ENCODE measurements around the gene TMEM168.
"Not testable (repeated sequence)": the region's sequence is repeated elsewhere in the genome, so short reads cannot be mapped to it uniquely, and the experiment has no call there.

Gene TMEM168, protein sequence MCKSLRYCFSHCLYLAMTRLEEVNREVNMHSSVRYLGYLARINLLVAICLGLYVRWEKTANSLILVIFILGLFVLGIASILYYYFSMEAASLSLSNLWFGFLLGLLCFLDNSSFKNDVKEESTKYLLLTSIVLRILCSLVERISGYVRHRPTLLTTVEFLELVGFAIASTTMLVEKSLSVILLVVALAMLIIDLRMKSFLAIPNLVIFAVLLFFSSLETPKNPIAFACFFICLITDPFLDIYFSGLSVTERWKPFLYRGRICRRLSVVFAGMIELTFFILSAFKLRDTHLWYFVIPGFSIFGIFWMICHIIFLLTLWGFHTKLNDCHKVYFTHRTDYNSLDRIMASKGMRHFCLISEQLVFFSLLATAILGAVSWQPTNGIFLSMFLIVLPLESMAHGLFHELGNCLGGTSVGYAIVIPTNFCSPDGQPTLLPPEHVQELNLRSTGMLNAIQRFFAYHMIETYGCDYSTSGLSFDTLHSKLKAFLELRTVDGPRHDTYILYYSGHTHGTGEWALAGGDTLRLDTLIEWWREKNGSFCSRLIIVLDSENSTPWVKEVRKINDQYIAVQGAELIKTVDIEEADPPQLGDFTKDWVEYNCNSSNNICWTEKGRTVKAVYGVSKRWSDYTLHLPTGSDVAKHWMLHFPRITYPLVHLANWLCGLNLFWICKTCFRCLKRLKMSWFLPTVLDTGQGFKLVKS

DNA sequence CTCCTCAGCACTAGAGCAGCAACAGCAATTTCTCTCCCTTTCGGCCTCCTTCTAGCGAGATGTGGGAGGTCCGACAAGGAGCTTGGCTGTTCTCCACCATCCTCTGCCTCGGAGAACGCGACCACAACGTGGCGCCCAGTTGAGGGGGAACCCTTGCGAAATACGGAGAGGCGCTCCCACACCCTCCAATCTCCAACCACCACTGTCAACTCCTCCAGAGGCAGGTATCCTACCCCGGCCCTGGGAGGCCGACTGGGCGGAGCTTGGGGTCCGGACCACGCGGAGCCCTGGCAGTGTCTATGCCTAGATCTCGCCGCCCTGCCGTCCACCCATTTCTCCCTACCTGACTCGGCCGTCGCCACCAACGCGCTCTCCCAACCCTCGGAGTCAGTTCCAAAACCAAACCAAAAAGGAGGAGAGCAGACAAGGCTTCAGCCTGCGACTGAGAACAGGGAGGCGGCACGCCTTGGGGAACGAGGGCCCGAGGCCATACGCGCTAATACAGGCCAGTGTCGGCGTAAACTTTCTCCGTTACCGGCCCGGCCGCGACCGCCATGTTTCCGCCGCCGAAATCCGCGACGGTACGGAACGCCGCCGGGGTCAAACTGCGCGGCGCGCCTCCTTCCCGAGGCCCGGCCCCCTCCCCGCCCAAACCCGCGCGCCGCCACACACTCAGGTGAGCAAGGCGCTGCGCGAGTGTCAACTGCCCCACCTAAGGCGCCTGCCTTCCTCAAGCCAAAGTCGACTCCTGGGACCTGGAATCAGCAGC lies at the start of gene TMEM168:
Gene TMEM168, minus strand, starts transcription at position 577 of the 769 bp plus-strand sequence. CDS start 5,568 bp downstream, outside the sequence.
- peak; percentile 83 for DNase-seq (ENCODE audit: low read depth)

DNA sequence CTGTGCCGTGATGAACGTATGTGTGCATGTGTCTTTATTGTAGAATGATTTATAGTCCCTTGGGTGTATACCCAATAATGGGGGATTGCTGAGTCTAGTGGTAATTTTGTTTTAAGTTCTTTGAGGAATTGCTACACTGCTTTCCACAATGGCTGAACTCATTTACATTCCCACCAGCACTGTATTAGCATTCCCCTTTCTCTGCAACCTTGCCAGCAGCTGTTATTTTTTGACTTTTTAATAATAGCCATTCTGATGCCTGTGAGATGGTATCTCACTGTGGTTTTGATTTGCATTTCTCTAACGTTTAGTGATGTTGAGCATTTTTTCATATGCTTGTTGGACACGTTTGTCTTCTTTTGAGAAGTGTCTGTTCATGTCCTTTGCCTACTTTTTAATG lies 45.7 kb upstream of the TMEM168 start:
- not testable (repeated sequence) for DNase-seq (ENCODE audit: low read depth)

DNA sequence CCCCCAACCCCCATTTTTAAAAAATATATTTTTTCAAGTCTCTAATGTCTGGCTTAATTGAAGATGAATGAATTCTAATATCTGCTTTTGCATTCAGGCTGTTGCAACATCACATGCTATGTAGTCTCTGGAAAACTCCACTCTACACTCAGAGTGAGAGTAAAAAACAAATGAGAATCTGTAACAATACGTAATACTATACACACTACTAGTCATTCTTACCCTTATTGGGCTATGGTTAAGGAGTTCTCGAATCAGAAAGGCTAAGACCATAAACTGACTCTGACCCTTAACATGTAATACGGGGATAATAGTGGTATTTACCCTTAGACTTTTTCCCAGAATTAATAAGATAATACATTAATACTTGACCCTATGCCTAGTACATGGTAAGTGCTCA lies 42.9 kb upstream of the TMEM168 start:
- DNase-seq (ENCODE audit: low read depth), result no peak

DNA sequence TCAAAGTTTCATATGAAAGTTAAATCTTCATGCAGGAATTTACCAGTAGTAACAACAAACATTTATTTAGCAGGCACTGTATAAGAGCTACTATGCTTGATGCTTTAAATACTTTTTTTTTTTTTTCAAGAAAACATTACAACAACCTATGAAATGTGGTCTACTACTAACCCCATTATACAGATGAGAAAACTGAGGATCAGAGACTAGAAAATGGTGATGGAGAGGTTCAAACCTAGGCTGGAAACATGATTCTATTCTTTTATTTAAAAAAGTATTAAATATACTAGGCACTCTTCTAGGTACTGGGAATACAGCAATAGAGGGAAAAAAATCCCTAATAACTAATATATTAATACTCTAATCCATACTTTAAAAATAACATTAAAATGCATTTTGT lies 40.6 kb upstream of the TMEM168 start:
- DNase-seq (ENCODE audit: low read depth), result no peak

DNA sequence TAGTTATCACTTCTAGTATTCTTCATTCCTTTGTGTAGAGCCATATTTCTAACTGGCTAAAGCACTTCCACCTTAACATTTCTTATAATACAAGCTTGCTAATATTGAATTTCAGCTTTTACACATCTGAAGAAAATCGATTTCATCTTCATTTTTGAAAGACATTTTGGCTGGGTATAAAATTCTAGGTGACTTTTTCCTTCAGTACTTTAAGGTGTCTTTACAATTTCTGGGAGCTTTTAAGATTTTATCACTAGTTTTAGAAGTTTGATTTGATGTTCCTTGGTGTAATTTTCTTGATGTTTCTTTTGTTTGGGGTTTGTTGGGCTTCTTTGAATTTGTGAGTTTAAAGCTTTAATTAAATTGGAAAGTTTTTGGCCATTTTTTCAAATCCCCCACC lies 38.5 kb upstream of the TMEM168 start:
- DNase-seq (ENCODE audit: low read depth), result no peak

DNA sequence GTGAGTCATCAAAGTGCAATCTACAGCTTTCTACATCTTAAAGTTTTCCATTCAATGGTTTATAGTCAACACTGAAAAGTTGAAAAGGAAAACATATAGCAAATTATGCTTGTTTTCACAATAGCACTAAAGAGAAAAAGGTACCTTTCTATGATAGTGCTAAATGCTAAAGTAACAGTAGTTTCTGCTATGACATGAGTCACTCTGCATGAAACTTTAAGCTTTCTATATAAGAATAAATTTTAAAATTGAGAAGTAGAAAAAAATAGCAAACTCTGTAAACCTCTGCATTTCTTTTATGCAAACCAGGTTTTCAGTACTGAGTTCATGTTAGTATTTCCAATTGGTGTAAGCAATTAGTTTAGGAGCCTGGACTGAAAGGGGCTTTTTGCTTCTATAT lies 31.2 kb upstream of the TMEM168 start:
- DNase-seq (ENCODE audit: low read depth), result no peak

DNA sequence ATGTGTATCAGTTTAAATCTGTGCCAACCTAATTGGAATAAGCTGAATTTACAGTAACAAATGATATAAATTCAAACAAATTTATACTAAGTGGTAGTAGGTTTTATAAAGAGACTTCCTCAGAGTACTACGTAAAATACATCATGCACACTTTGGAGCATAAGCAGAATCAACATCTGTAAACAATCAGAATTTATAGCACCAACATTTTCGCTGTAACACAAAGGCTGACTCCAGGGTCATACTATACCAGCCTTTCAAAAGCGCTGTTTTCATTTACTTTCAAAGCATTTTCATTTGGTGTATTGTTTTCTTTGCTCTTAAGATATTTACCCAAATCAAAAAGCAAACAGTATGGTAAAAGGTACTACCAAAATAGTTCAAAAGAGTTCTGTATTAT lies 29.3 kb upstream of the TMEM168 start:
- no peak for DNase-seq (ENCODE audit: low read depth)

DNA sequence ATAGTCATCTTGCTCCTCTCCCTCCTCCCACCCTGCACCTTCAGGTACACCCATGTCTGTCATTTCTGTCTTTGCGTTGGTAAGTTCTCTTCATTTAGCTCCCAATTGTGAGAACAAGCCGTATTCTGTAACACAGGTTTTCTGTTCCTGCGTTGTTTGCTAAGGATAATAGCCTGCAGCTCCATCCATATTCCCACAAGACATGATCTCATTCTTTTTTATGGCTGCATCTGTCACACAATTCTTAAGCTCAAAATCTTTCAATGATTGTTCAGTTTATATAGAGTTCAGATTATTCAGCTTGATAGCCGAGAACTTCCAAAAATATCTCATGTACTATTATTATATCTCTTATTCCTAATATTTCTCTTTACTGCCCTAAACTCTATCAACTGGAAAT lies 16.0 kb upstream of the TMEM168 start:
- no peak for DNase-seq (ENCODE audit: low read depth)

DNA sequence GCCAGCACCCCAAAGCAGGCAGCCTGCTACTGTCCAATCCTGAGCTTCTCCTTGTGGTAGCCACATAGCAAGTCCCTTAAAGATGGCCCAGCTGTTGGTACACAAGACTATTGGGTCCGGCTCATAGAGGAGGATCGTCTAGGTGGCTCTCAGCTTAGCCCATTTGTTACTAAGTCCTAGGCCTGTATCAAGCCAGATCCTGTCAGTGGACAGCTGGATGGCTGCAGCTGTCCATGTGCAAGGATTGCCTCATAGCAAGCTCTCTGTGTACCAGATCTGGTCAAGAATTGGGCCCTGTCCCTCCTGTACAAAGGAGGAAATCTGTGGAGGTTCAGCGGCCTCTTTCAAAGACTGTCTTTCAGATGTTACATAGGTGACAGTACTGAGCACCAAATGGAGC lies 12.2 kb upstream of the TMEM168 start:
- no peak for DNase-seq (ENCODE audit: low read depth)

DNA sequence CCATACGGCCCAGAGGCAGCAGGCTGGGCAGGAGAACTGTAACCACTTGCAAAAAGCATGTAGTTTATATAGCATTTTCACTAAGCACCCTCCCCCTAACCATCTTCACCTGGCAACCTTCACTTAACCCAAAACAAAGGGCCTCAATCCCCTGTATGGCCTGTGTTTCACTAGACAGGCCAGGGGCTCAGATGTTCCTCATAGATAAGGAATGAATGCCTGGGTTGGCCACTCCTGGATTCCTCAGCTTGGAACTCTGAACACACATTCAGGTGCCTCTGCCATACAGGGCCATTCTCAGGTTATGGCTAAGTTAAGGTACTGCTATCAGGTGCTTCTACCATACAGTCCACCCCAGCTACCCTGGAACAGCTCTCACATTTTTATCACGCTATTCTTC lies 10.3 kb upstream of the TMEM168 start:
- DNase-seq (ENCODE audit: low read depth), result no peak

DNA sequence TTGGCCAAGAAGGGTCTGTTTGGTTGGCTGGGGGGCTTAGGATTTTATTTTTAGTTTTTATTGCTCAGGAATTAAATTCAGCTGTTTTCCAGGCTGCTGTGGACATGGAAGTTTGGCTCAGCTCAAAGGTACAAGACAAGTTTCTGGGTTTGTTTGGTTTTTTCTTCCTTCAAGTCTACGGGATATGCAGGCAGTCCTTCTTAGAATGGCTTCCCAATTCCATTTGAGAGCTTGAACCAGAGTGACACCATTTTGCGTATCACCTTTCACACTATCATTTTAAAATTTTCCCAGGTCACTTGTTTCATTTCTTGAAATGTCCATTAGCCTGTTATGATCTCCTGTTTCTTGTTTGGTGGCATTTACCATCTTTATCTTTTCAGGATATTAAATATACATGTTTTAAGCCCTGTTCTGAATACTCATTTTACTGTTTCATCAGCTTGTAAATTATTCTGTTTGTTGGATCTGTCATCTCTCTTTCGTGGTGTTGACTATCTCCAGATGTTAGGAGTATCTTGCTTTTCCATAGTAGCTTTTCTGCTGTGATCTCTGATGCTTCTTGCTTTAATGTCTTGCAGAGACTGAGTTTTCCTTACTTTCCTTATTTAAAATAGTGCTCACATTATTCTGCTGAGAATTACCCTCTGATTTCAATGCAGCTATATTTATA lies 9.4 kb upstream of the TMEM168 start:
- no peak for DNase-seq (ENCODE audit: low read depth)

DNA sequence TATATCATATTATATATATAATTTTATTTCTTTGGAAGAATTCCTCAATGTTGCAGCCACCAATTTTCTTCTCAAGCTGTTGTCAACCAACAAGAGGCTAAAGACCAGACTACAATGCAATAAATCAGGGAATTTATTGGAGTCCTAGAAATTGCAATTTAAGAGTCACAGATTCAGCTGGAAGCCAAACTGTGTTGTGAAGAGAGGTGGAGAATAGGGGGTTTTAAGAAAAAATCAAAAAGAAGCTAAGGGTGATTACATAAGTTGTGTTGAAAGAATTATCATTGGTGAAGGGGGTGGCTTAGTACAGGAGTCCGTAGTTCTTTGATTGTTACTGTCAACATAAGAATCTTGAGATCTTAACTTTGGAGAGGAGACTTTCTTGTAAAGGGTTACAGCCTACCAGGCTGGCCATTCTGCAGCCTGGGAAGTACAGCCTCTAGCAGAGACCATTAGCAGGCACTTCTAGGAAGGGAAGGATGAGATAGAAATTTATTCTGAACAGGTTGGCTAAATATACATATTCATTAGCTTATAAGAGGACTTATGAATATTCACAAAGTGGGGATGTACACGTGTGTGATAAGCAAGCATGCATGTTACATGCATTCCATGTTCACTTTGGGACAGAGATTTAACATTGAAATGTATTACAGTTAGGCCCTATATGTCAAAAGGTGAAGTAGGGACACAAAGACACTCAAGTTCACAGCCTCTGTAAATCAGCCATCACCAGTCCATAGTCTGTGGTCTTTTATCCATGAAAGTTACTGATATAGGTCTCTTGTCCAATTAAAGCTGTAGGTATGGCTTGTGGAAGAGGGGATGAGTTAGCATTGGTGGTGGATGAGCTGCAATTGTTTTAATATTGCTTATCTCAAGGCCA lies 8.3 kb upstream of the TMEM168 start:
- no peak for DNase-seq (ENCODE audit: low read depth)

DNA sequence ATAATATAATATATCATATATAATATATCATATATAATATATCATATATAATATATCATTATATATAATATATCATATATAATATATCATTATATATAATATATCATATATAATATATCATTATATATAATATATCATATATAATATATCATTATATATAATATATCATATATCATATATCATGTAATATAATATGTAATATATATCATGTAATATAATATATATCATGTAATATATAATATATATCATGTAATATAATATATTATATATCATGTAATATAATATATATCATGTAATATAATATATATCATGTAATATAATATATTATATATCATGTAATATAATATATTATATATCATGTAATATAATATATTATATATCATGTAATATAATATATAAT lies 6.4 kb upstream of the TMEM168 start:
- DNase-seq (ENCODE audit: low read depth), result not testable (repeated sequence)

DNA sequence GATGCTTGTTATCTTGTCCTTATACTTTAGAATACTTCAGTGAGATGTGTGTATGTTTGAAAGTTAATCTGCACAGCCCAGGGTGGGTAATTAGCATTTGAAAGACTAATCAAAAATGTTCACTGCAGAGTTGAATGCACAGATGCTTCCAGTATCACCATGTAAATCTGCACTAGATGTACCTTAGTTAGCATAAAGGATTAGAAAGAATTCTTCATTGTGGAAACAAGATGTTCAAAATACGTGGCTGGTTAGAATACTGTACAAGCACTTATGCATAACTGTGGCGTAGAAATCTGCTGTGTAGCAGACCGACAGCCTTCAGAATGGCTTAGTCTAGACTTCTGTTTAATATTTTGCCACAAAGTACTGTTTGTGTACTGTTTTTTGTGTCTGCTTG lies 2.2 kb upstream of the TMEM168 start:
- DNase-seq (ENCODE audit: low read depth), result no peak

DNA sequence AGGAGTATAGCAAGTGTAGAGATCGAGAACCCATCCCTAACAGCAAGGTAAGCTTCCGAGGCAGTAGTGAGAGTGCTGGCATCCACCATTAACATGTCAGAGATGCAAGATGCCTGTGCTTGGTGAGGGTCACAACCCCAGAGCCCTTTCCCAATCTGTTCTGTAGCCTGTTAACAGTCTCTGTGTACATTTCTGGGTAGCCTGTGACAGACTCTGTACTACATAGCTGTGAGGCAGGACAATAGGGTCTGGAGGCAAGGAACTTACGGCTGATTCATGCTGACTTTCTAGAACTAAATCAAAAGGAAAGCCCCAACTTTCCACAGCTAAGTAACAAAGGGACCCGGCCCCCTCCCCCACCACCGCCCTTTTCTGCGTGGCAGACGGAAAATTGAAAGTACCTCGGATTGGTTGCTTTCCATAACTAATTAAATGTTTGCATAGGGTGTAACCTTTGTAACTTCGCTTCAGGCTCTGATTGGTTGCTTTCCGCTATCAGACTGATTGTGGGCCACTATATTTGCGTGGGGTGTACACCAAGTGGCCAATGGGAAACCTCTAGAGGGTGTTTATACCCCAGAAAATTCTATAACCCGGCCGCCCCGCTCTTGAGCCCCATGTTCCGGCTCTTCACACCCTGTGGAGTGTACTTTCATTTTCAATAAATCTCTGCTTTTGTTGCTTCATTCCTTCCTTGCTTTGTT lies 1.4 kb upstream of the TMEM168 start:
- no peak for DNase-seq (ENCODE audit: low read depth)

DNA sequence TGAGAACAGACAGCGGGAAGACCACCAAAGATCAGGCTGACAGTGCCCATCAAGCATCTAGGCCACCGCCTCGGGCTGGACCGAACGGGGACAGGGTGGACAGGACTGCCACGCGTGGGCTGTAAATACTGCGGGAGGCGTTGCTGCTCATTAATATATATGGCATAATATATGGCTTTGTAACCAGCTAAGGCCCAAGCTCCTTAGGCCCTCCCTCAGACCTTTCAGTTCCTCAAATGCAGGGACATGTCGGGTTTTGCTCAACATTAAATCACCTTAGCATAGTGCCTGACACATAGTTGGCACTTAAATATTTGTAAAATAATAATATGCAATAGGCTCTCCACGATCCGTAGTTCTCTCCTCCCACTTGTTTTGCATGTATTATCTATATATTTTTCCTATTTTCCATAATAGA lies 402 bp upstream of the TMEM168 start:
- no peak for DNase-seq (ENCODE audit: low read depth)

DNA sequence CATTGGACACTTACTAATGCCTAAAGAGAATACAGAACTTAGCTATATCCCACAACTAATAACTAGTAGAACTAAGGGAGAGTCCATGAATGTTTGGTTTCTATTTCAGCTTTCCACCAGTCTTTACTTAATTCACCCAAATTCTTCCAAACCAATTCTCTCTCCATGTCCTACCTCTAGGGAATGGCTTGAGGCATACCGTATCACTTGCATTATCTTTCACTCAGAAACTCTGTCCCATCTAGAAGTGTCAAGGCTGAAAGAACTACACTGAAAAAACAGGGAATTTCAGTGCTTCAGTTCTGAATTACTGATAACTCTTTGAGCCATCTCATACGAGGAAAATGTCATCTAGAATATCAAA lies 758 bp downstream of the TMEM168 start:
- no peak for DNase-seq (ENCODE audit: low read depth)

DNA sequence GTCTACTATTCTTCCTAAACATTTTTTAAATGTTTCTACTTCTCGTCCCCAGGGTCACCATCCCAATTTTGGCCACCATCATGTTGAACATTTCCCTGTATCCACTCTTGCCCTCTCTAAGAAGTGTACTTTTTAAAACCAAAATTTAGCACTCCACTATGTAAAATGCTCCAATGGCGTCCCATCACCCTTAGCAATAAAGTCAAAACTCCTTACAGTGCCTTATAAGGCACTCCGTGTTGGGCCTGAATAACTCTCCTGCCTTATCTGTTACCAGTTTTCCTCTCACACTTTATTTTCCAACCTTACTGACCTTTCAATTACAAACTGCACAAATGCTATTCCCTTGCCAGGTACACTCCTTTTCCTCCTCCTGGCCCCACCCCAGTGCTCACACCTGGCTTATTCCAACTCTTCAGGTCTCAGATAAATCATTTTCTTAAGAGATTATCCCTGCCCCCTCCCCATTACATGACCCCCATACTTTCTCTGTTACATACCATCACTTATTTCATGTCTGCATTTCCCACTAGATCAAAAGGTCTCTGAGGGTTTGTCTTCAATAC lies 1.3 kb downstream of the TMEM168 start:
- no peak for DNase-seq (ENCODE audit: low read depth)

DNA sequence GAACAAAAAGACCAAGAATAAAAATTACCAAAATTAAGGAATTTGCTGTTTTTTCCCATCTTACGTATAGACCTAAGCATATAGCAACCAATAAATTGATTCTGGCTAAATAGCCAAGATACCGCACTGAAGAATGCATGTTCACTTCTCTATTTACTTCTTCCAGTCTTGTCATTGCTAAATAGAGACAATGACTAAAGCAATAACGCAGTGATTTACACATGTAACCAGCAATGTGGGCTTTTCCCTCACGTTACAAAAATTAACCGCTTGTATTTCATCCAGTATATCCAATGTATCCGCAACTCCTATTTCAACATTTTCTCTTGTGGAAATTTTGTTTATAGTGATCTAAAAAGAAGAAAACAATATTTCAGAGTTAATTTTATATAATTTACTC lies 5.6 kb downstream of the TMEM168 start:
- DNase-seq (ENCODE audit: low read depth), result no peak

DNA sequence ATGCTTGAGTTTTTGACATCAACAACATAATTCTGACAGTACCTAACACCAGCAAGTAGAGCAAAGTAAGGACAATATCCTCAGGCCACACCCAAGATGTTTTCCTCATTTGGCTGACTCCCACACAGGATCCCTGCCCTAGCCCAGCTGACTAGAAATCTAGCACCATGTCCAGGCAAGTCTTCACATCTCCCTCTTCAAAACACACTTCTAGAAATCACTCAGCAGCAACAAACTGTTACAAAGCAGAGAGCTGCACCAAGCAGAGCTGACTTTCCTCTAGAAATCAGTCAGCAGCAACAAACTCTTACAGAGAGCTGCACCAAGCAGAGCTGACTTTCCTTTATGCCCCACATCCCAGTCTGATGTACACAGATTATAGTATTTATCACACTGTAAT lies 7.7 kb downstream of the TMEM168 start:
- DNase-seq (ENCODE audit: low read depth), result no peak

Measured in activated T-cell treated with anti-CD3 and anti-CD28 coated beads for 1 hour (primary cell).